Measurements from ENCODE around the gene ANKRD63. TPM values are rescaled to one million over a fixed set of nuclear protein-coding genes. Genes with fewer than 3 reads are reported as not detected.

The ANKRD63 gene
- total RNA-seq, 2 donors from 2014 or later = not detected

DNA sequence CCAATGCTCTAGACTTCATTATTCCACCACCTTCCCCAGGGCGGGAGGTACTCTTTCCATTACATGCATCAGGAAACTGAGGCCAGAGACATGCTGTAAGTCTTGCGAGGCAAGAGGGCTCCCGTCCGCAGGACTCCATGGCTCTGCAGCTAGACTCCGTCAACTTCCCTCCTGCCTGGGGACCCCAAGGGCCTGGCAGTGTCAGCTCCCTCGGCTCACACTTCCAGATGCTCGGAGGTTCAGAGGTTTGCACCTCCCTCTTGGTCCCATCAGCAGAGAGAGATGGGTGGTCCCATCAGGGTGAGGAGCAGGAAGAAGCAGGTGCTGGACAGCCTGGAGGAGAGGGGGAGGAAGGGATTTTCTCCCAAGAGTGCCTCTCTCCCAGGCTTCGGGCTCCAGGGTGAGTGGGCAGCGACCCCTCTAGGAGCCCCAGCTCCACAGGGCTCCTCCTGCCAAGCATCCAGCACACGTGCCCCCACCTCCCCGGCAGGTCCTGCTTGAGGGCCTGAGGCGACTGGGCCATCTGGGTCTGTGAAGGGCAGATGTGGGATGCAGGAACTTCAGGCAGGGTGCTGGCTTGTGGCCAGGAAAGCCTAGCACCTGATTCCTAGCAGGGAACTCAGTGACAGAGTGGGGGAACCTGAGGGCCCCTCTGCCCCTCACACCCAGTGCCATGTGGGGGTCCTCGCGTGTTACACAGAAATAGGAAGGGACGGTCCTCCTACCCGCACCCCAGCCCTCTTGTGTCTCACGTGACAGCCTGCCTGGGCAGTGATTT, 34.7 kb downstream of the ANKRD63 start:
- H3K9ac ChIP-seq (ENCODE audit: extremely low read depth, low read length, poor library complexity, severe bottlenecking) = no peak overlapping the region
- H3K9me3 ChIP-seq (ENCODE audit: control insufficient read depth, low read length) = no peaks in the 10 kb centered on the region
- Mint-ChIP-seq H3K9me3 (no peaks in the 10 kb centered on the region), H3K27ac (no peak overlapping the region), H3K27me3 (ENCODE audit: insufficient read depth) (peaks cover 36% of the 10 kb centered on the region), H3K4me1 (peaks cover 3% of the 10 kb centered on the region), H3K4me3 (no peak overlapping the region), H3K36me3 (ENCODE audit: low read depth) (no peaks in the 10 kb centered on the region)
- H3K27ac ChIP-seq (ENCODE audit: low read depth, low read length) = no peak overlapping the region
- TF ChIP-seq, protein P1, sequence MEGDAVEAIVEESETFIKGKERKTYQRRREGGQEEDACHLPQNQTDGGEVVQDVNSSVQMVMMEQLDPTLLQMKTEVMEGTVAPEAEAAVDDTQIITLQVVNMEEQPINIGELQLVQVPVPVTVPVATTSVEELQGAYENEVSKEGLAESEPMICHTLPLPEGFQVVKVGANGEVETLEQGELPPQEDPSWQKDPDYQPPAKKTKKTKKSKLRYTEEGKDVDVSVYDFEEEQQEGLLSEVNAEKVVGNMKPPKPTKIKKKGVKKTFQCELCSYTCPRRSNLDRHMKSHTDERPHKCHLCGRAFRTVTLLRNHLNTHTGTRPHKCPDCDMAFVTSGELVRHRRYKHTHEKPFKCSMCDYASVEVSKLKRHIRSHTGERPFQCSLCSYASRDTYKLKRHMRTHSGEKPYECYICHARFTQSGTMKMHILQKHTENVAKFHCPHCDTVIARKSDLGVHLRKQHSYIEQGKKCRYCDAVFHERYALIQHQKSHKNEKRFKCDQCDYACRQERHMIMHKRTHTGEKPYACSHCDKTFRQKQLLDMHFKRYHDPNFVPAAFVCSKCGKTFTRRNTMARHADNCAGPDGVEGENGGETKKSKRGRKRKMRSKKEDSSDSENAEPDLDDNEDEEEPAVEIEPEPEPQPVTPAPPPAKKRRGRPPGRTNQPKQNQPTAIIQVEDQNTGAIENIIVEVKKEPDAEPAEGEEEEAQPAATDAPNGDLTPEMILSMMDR (conservative IDR thresholded peaks at IDR 0.05) = no peak
- no peak overlapping the region for H3K4me3 ChIP-seq (ENCODE audit: low read length)
- H3K4me1 ChIP-seq (ENCODE audit: control insufficient read depth, insufficient read depth, low read length) = no peaks in the 10 kb centered on the region
- H3K27me3 ChIP-seq (ENCODE audit: control insufficient read depth, insufficient read depth, low read length, poor library complexity, severe bottlenecking) = peaks cover 43% of the 10 kb centered on the region
- WGBS, 2 experiments (ENCODE audit: insufficient coverage in 1 of 2, insufficient read length in 1 of 2) = 92 to 95% methylated on average over 9 to 17 of the region's 17 CpGs
- no peaks in the 10 kb centered on the region for H3K36me3 ChIP-seq (ENCODE audit: control insufficient read depth, insufficient read depth, low read length)
- no peak for DNase-seq

DNA sequence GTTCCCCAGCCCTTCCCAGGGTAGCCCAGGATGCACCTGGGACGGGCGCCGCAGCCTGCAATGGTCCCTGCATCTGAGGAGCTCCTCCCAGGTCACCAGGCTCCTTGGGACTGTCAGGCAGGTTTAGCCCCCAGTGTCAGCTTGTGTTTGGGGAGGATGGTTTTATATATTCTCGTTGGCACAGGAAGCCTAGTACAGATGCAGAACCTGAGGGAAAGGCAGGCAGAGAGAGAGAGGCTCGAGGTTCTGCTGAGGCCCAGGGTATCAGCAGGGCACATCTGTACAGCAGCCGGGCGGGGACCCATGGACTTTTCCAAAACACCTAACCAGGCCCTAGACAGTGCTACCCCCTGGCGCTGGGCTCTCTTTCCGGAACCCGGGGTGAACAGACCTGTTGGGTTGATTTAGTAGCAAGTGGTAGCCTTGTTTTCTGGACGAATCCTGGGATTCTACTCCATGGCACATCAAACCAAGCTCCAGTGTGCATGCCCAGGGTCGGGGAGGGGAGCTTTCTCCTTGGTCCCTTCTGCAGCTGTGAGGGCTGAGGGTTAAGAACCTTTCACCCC, 35.4 kb downstream of the ANKRD63 start:
- Mint-ChIP-seq H3K36me3 (ENCODE audit: low read depth) (no peaks in the 10 kb centered on the region), H3K4me3 (no peak overlapping the region), H3K9me3 (no peaks in the 10 kb centered on the region), H3K4me1 (no peaks in the 10 kb centered on the region), H3K27ac (no peak overlapping the region), H3K27me3 (ENCODE audit: insufficient read depth) (peaks cover 32% of the 10 kb centered on the region)
- Histone ChIP-seq H3K4me3 (ENCODE audit: low read length) (no peak overlapping the region), H3K27me3 (ENCODE audit: control insufficient read depth, insufficient read depth, low read length, poor library complexity, severe bottlenecking) (peaks cover 36% of the 10 kb centered on the region), H3K27ac (ENCODE audit: low read depth, low read length) (no peak overlapping the region), H3K9ac (ENCODE audit: extremely low read depth, low read length, poor library complexity, severe bottlenecking) (no peak overlapping the region), H3K36me3 (ENCODE audit: control insufficient read depth, insufficient read depth, low read length) (no peaks in the 10 kb centered on the region), H3K4me1 (ENCODE audit: control insufficient read depth, insufficient read depth, low read length) (no peaks in the 10 kb centered on the region), H3K9me3 (ENCODE audit: control insufficient read depth, low read length) (no peaks in the 10 kb centered on the region)
- TF ChIP-seq, protein P1 (conservative IDR thresholded peaks at IDR 0.05) = no peak
- 88 to 100% methylated on average over 4 to 12 of the region's 12 CpGs for WGBS, 2 experiments (ENCODE audit: insufficient coverage in 1 of 2, insufficient read length in 1 of 2)
- DNase-seq = peak; percentile 38

DNA sequence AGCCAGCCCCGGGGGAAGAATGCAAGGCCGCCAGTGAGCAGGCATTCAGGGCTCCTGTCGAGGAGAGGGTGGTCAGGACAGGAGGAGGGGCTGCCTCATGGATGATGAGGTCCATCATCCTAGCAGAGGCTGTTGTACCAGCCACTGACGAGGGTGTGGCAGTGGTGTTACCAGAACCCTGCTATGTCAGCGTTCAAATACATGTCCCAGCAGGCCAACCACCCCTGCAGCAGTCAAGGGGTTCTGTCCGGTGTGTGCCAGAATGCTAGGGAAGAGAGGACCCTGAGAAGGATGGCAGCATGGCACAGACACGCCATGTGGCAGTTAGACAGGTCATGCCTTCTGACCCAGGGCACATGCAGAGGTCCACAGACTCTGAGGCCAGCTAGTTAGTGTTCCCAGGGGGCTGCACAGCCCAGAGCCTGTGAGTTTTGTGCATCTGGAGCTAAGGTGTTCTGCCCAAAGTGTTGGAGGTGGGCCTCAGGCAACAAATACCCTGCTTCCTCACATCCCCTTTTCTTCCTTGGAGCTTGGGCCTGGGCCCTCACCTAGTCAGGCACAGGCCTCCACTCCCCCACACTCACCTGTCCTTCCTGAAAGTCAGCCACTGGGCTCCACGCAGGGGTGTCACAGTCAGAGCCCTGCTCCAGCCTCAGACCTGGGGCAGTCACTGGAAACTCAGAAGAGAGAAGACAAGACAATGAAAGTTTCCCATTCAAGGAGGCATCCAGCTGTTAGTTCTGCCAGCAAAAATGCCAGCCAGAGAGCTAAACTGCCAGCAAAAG, 36.2 kb downstream of the ANKRD63 start:
- Histone ChIP-seq H3K9me3 (ENCODE audit: control insufficient read depth, low read length) (no peaks in the 10 kb centered on the region), H3K4me3 (ENCODE audit: low read length) (no peak overlapping the region), H3K9ac (ENCODE audit: extremely low read depth, low read length, poor library complexity, severe bottlenecking) (no peak overlapping the region), H3K27me3 (ENCODE audit: control insufficient read depth, insufficient read depth, low read length, poor library complexity, severe bottlenecking) (peaks cover 28% of the 10 kb centered on the region), H3K4me1 (ENCODE audit: control insufficient read depth, insufficient read depth, low read length) (no peaks in the 10 kb centered on the region), H3K36me3 (ENCODE audit: control insufficient read depth, insufficient read depth, low read length) (no peaks in the 10 kb centered on the region), H3K27ac (ENCODE audit: low read depth, low read length) (no peak overlapping the region)
- Mint-ChIP-seq H3K36me3 (ENCODE audit: low read depth) (no peaks in the 10 kb centered on the region), H3K4me1 (no peaks in the 10 kb centered on the region), H3K27me3 (ENCODE audit: insufficient read depth) (peaks cover 25% of the 10 kb centered on the region), H3K4me3 (no peak overlapping the region), H3K27ac (no peak overlapping the region), H3K9me3 (no peaks in the 10 kb centered on the region)
- DNase-seq = peak; percentile 34
- TF ChIP-seq, protein P1 (conservative IDR thresholded peaks at IDR 0.05) = no peak
- WGBS, 2 experiments (ENCODE audit: insufficient coverage in 1 of 2, insufficient read length in 1 of 2) = 86 to 90% methylated on average over 7 to 8 of the region's 8 CpGs
